Measurements from ENCODE around the gene METTL9. TPM values are rescaled to one million over a fixed set of nuclear protein-coding genes. Genes with fewer than 3 reads are reported as not detected.
A peak's percentile ranks its signal among the peaks of the same experiment; 100 is the strongest.

Gene METTL9
- total and polyA plus RNA-seq, 4 donors: 9.3 to 57.3 (median 17.2) TPM

- Histone ChIP-seq H3K9me3 (ENCODE audit: control insufficient read depth in 4 of 4, low read length in 3 of 4) (no peaks in the 10 kb centered on the region), H3K4me1 (ENCODE audit: control insufficient read depth in 4 of 4, insufficient read depth in 4 of 4, low read length in 3 of 4) (no peaks in the 10 kb centered on the region), H3K9ac (ENCODE audit: low read depth in 1 of 2, low read length in 2 of 2) (peak overlapping the region in 1 of 2 donors; percentile 45), H3K4me3 (ENCODE audit: low read depth in 1 of 3, low read length in 3 of 3) (no peak overlapping the region), H3K36me3 (ENCODE audit: control insufficient read depth in 4 of 4, insufficient read depth in 3 of 4, low read depth in 1 of 4, low read length in 3 of 4) (peaks cover 0 to 3% (median under 1%) of the 10 kb centered on the region in 4 donors), H3K27ac (ENCODE audit: low read depth in 1 of 2, low read length in 2 of 2) (no peak overlapping the region), H3K27me3 (ENCODE audit: control insufficient read depth in 4 of 4, insufficient read depth in 4 of 4, low read length in 3 of 4) (no peaks in the 10 kb centered on the region)
- no peak for DNase-seq (ENCODE audit: low spot score)
- 13% methylated on average over 4 of the region's 4 CpGs for WGBS
- TF ChIP-seq CTCF (IDR thresholded peaks at IDR 0.05; ENCODE audit: low read depth, low read length, missing input control): peak; percentile 76
- peak; percentile 76 to 85 for TF ChIP-seq RAD21 (IDR thresholded peaks at IDR 0.05)
- TF ChIP-seq HNF4A (conservative IDR thresholded peaks at IDR 0.05): no peak
- TF ChIP-seq HNF4G (IDR thresholded peaks at IDR 0.05): no peak
- no peak for TF ChIP-seq YY1 (IDR thresholded peaks at IDR 0.05)
Measured at GRCh38 chr16:21656795-21657768, 57.7 kb downstream of the METTL9 start.

GRCh38 chr16:21659124-21659523, 59.7 kb downstream of the METTL9 start:
- H3K9me3 ChIP-seq (ENCODE audit: control insufficient read depth in 4 of 4, low read length in 3 of 4): no peaks in the 10 kb centered on the region
- H3K9ac ChIP-seq (ENCODE audit: low read depth in 1 of 2, low read length in 2 of 2): no peak overlapping the region
- no peak overlapping the region for H3K4me3 ChIP-seq (ENCODE audit: low read depth in 1 of 3, low read length in 3 of 3)
- WGBS: 92% methylated on average over 4 of the region's 4 CpGs
- H3K27me3 ChIP-seq (ENCODE audit: control insufficient read depth in 4 of 4, insufficient read depth in 4 of 4, low read length in 3 of 4): no peaks in the 10 kb centered on the region
- peaks cover 0 to 3% (median under 1%) of the 10 kb centered on the region in 4 donors for H3K36me3 ChIP-seq (ENCODE audit: control insufficient read depth in 4 of 4, insufficient read depth in 3 of 4, low read depth in 1 of 4, low read length in 3 of 4)
- H3K4me1 ChIP-seq (ENCODE audit: control insufficient read depth in 4 of 4, insufficient read depth in 4 of 4, low read length in 3 of 4): no peaks in the 10 kb centered on the region
- no peak overlapping the region for H3K27ac ChIP-seq (ENCODE audit: low read depth in 1 of 2, low read length in 2 of 2)
- no peak for DNase-seq (ENCODE audit: low spot score)
- TF ChIP-seq FOXA1 (IDR thresholded peaks at IDR 0.05) (no peak), RXRA (IDR thresholded peaks at IDR 0.05) (no peak), EGR1 (IDR thresholded peaks at IDR 0.05; ENCODE audit: low read depth in 2 of 2) (no peak), CTCF (IDR thresholded peaks at IDR 0.05; ENCODE audit: low read depth, low read length, missing input control) (no peak), REST (IDR thresholded peaks at IDR 0.05) (no peak), ATF3 (IDR thresholded peaks at IDR 0.05) (no peak), NR2F2 (IDR thresholded peaks at IDR 0.05) (no peak)
